Osteoblast (primary cell): ENCODE results near the gene CCDC71. TPM values are rescaled to one million over a fixed set of nuclear protein-coding genes. Genes with fewer than 3 reads are reported as not detected.

Experiments
- DNase-seq: peaks from one replicate; pipeline ENCODE4 v3.0.0; 2011; ENCODE audit warnings: low spot score, mixed read lengths; ENCODE audit not compliant: insufficient read length; ENCODE audit errors: missing footprints
- H2AFZ ChIP-seq: 2 replicates; pipeline ENCODE4 v1.6.0; 2011; ENCODE audit warnings: mild to moderate bottlenecking, low read length
- H3K27ac ChIP-seq: 2 replicates; pipeline ENCODE4 v1.5.1; 2011; ENCODE audit warnings: mild to moderate bottlenecking, low read depth, low read length, moderate library complexity
- H3K27me3 ChIP-seq: 2 replicates; pipeline ENCODE4 v1.6.0; 2012; ENCODE audit warnings: mild to moderate bottlenecking, control low read depth, inconsistent platforms, low read length, moderate library complexity; ENCODE audit not compliant: insufficient read depth
- H3K36me3 ChIP-seq: 2 replicates; pipeline ENCODE4 v1.5.1; 2011; ENCODE audit warnings: mild to moderate bottlenecking, low read length, control low read depth, moderate library complexity; ENCODE audit not compliant: insufficient read depth
- H3K4me1 ChIP-seq: 2 replicates; pipeline ENCODE4 v1.5.1; 2011; ENCODE audit warnings: mild to moderate bottlenecking, low read length, control low read depth, moderate library complexity; ENCODE audit not compliant: insufficient read depth
- H3K4me2 ChIP-seq: 2 replicates; pipeline ENCODE4 v1.6.0; 2011; ENCODE audit warnings: mild to moderate bottlenecking, low read length; ENCODE audit not compliant: insufficient read depth
- H3K4me3 ChIP-seq: fragments of 200-600 bp; sonication (generic); 3 replicates; pipeline ENCODE4 v1.5.1; 2012; ENCODE audit warnings: mild to moderate bottlenecking, low read length, inconsistent platforms; ENCODE audit not compliant: insufficient read depth
- H3K79me2 ChIP-seq: 2 replicates; pipeline ENCODE4 v1.6.0; 2012; ENCODE audit warnings: mild to moderate bottlenecking, low read length, control low read depth, inconsistent platforms; ENCODE audit not compliant: insufficient read depth
- H3K9me3 ChIP-seq: 2 replicates; pipeline ENCODE4 v1.5.1; 2011; ENCODE audit warnings: low read depth, low read length, control low read depth
- H4K20me1 ChIP-seq: 2 replicates; pipeline ENCODE4 v1.6.0; 2012; ENCODE audit warnings: mild to moderate bottlenecking, low read length, control low read depth; ENCODE audit not compliant: insufficient read depth
- CTCF ChIP-seq: IDR thresholded peaks from 2 replicates; pipeline ENCODE4 v1.5.1; 2011; ENCODE audit warnings: mild to moderate bottlenecking, low read depth, low read length, moderate library complexity; ENCODE audit errors: extremely low read depth
- total RNA-seq: library from RNA; depleted of rRNA; stranded (reverse); fragments of >200 nt; gene quantifications from 2 replicates; pipeline ENCODE4 v1.2.3, GENCODE V29; 2012

CCDC71 gene
- total RNA-seq, 1 donor: 22.8 TPM

- Histone ChIP-seq H3K4me2 (no peak overlapping the region), H3K27me3 (no peaks in the 10 kb centered on the region), H3K9me3 (no peaks in the 10 kb centered on the region), H3K4me1 (peaks cover 12% of the 10 kb centered on the region), H4K20me1 (peaks cover 16% of the 10 kb centered on the region), H2AFZ (no peak overlapping the region), H3K4me3 (no peak overlapping the region), H3K79me2 (peaks cover 24% of the 10 kb centered on the region), H3K27ac (no peak overlapping the region), H3K36me3 (peaks cover 77% of the 10 kb centered on the region)
- no peak for TF ChIP-seq CTCF
- DNase-seq: peak; percentile 79
Observed at GRCh38 chr3:49122451-49122850, 43.7 kb downstream of the CCDC71 start.

DNA sequence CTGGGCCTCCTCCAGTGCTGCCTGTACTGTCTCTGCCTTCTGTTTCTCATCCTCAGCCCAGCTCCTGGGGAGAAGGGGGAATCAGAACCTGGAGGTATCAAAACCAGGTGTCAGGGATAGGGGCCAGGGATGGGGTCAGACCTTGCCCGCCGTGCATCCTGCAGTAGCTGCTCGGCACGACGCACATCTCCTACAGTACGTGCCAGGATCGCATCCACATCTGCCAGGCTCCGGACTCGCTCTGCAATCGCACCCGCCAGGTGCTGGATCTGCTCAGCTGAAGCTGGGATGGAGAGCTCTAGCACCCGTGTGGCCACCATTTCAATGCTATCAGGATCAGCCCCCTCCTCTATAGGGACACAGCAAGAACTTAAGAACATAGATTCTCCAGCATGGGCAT lies 44.1 kb downstream of the CCDC71 start:
- Histone ChIP-seq H3K79me2 (peaks cover 26% of the 10 kb centered on the region), H3K9me3 (no peaks in the 10 kb centered on the region), H2AFZ (no peak overlapping the region), H3K27me3 (no peaks in the 10 kb centered on the region), H3K4me2 (no peak overlapping the region), H3K27ac (no peak overlapping the region), H3K4me3 (no peak overlapping the region), H3K4me1 (peaks cover 12% of the 10 kb centered on the region), H3K36me3 (peaks cover 78% of the 10 kb centered on the region), H4K20me1 (peaks cover 16% of the 10 kb centered on the region)
- DNase-seq: peak; percentile 41
- no peak for TF ChIP-seq CTCF

DNA sequence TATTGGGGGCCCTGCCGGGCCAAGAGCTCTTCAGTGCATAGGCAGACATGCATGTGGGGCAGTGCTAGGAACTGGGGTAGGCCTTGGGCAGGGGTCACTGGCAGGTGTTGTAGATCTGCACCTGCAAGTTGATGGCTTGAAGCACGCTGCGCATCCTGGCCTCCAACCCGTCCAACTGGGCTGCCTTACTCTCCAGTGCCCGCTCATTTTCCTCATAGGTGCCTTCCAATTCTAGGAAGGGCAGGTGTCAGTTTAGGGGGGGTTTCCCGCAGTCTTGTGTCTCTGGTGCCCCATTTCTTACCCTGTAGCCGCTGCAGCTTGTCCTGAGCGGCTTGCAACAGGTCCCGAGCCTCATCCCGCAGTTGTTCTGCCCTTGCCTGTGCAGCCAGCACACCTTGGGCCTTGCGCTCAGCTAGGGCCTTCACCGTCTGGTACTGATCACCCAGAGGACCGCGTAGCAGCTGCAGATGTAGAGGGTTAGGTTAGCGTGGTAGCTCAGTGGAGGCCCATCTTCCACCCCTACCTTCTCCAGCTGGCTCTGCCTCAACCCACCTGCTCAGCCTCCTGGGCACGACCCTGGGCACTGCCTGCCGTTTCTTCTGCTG lies 44.9 kb downstream of the CCDC71 start:
- Histone ChIP-seq H2AFZ (no peak overlapping the region), H3K4me2 (peak overlapping the region; percentile 96), H3K36me3 (peaks cover 78% of the 10 kb centered on the region)

More for the DNA sequence above, 44.9 kb downstream of the CCDC71 start:
- Histone ChIP-seq H3K79me2 (peaks cover 26% of the 10 kb centered on the region), H3K4me3 (peak overlapping the region; percentile 93), H3K27me3 (no peaks in the 10 kb centered on the region), H3K27ac (peak overlapping the region; percentile 86), H3K4me1 (peaks cover 12% of the 10 kb centered on the region), H3K9me3 (no peaks in the 10 kb centered on the region), H4K20me1 (peaks cover 16% of the 10 kb centered on the region)
- peak; percentile 83 for DNase-seq
- TF ChIP-seq CTCF: no peak
